B cell (primary cell): Measurements from ENCODE around the gene FGFRL1. TPM values are rescaled to one million over a fixed set of nuclear protein-coding genes. Genes with fewer than 3 reads are reported as not detected.

Experiments used
- ATAC-seq: fragments of 200-7000 bp; cut with Tn5 transposase; one replicate; pipeline ENCODE4 v1.10.0; 2021; ENCODE audit warnings: low read depth, mild to moderate bottlenecking, moderate number of reproducible peaks, moderate library complexity
- CTCF ChIA-PET: fragments of 350-600 bp; sonication (Branson Sonifier 250); formaldehyde crosslinking; loops from one replicate; lab custom pipeline; 2021; ENCODE audit warnings: antibody characterized with exemption, inconsistent platforms; lab: Charles Lee
- POLR2A ChIA-PET: fragments of 350-600 bp; sonication (Branson Sonifier 250); formaldehyde crosslinking; loops from one replicate; lab custom pipeline; 2021; ENCODE audit warnings: antibody characterized with exemption; lab: Charles Lee
- DNase-seq: peaks from one replicate; pipeline ENCODE4 v3.0.0; 2013
- H2AFZ ChIP-seq: 2 replicates; pipeline ENCODE4 v1.6.1; 2012; ENCODE audit warnings: mild to moderate bottlenecking, low read depth, low read length; ENCODE audit not compliant: insufficient read depth, poor library complexity, severe bottlenecking
- H3K27ac ChIP-seq, 2 donors: 1 replicate in 1 of 2; 2 replicates in 1 of 2; pipeline ENCODE4 v1.5.1; 2012 to 2013; ENCODE audit warnings: low read length in 2 of 2, mild to moderate bottlenecking in 2 of 2, moderate library complexity in 1 of 2
- H3K27me3 ChIP-seq, 4 experiments: fragments of 200-600 bp in 1 of 4; sonication (generic) in 1 of 4; replicated peaks in 1 of 4; 1 replicate in 2 of 4; 2 replicates in 2 of 4; pipeline versions ENCODE4 v1.6.1 to v1.7.0; 2013 to 2016; ENCODE audit warnings: low read length in 3 of 4, mild to moderate bottlenecking in 2 of 4, mixed read lengths in 1 of 4, moderate library complexity in 1 of 4; ENCODE audit not compliant: insufficient read depth in 4 of 4, control insufficient read depth in 3 of 4; ENCODE audit errors: control extremely low read depth in 1 of 4
- H3K36me3 ChIP-seq, 2 experiments: replicated peaks in 1 of 2; 1 replicate in 1 of 2; 2 replicates in 1 of 2; pipeline versions ENCODE4 v1.6.1 to v1.7.1; 2013; ENCODE audit warnings: low read length in 1 of 2; ENCODE audit not compliant: insufficient read depth in 2 of 2, control insufficient read depth in 1 of 2; ENCODE audit errors: control extremely low read depth in 1 of 2, extremely low read depth in 1 of 2
- H3K4me1 ChIP-seq, 2 donors: fragments of 200-600 bp in 1 of 2; sonication (generic) in 1 of 2; 1 replicate in 1 of 2; 2 replicates in 1 of 2; pipeline versions ENCODE4 v1.5.1 to v1.6.1; 2013 to 2017; ENCODE audit warnings: low read length in 2 of 2; ENCODE audit not compliant: control insufficient read depth in 2 of 2, insufficient read depth in 2 of 2
- H3K4me2 ChIP-seq: replicated peaks from 2 replicates; pipeline ENCODE3; 2012; ENCODE audit warnings: mild to moderate bottlenecking, low read depth, low read length; ENCODE audit not compliant: poor library complexity, severe bottlenecking
- H3K4me3 ChIP-seq, 5 experiments: fragments of 200-600 bp in 1 of 5; sonication (generic) in 1 of 5; 1 replicate in 3 of 5; 2 replicates in 2 of 5; pipeline versions ENCODE4 v1.5.1 to v1.7.0; 2011 to 2016; ENCODE audit warnings: low read length in 4 of 5, mild to moderate bottlenecking in 4 of 5, low read depth in 2 of 5, control low read depth in 1 of 5, moderate library complexity in 1 of 5; ENCODE audit not compliant: insufficient read depth in 1 of 5; ENCODE audit errors: control extremely low read depth in 1 of 5, extremely low read depth in 1 of 5
- H3K79me2 ChIP-seq: fragments of 200-600 bp; sonication (generic); one replicate; pipeline ENCODE4 v1.6.0; 2016; ENCODE audit warnings: low read length; ENCODE audit not compliant: control insufficient read depth, insufficient read depth
- H3K9ac ChIP-seq: fragments of 200-600 bp; sonication (generic); 2 replicates; pipeline ENCODE4 v1.6.1; 2017; ENCODE audit warnings: mild to moderate bottlenecking, low read length, moderate library complexity
- H3K9me3 ChIP-seq, 3 donors: one replicate each; pipeline versions ENCODE4 v1.6.1 to v1.7.1; 2013; ENCODE audit warnings: low read length in 2 of 3; ENCODE audit not compliant: control insufficient read depth in 2 of 3, insufficient read depth in 1 of 3; ENCODE audit errors: control extremely low read depth in 1 of 3
- H4K20me1 ChIP-seq: 2 replicates; pipeline ENCODE4 v1.6.0; 2012; ENCODE audit warnings: mild to moderate bottlenecking, low read length; ENCODE audit not compliant: insufficient read depth, control insufficient read depth, poor library complexity, severe bottlenecking
- H3K27ac Mint-ChIP-seq: one replicate; pipeline ENCODE4 v1.8.0; 2021; ENCODE audit warnings: mixed read lengths
- H3K27me3 Mint-ChIP-seq: one replicate; pipeline ENCODE4 v1.8.0; 2021; ENCODE audit warnings: mixed read lengths
- H3K4me1 Mint-ChIP-seq: one replicate; pipeline ENCODE4 v1.8.0; 2021; ENCODE audit warnings: mixed read lengths
- H3K4me3 Mint-ChIP-seq: one replicate; pipeline ENCODE4 v1.8.0; 2021; ENCODE audit warnings: mixed read lengths
- H3K9me3 Mint-ChIP-seq: one replicate; pipeline ENCODE4 v1.8.0; 2022; ENCODE audit warnings: mixed read lengths; ENCODE audit not compliant: insufficient read depth
- CTCF ChIP-seq: fragments of 200-600 bp; IDR thresholded peaks from one replicate; pipeline ENCODE4 v1.8.0; 2022; ENCODE audit warnings: antibody characterized with exemption, mild to moderate bottlenecking
- EZH2 ChIP-seq: IDR thresholded peaks from 2 replicates; pipeline ENCODE4 v1.6.1; 2012; ENCODE audit warnings: borderline replicate concordance, low read depth, mild to moderate bottlenecking, moderate library complexity, low read length; ENCODE audit not compliant: insufficient read depth, poor library complexity, severe bottlenecking
- WGBS: methylation state at CpG from one replicate; pipeline ENCODE4 v1.1.5; 2013; ENCODE audit warnings: missing lambda C conversion rate; ENCODE audit not compliant: insufficient coverage; 5-methylcytosine and 5-hydroxymethylcytosine counted together
- intact Hi-C: fragments of 100-400 bp; cut with micrococcal nuclease; formaldehyde crosslinking; loops from one replicate; pipeline ENCODE4 v1.10.0; 2022
- polyA plus RNA-seq: library from polyadenylated mRNA; depleted of rRNA; stranded (reverse); fragments of >200 nt; gene quantifications from 2 replicates; pipeline ENCODE4 v1.2.3, GENCODE V29; 2012
- total RNA-seq, 2 donors: library from RNA; stranded (reverse); fragments of 120-200 nt in 1 of 2; gene quantifications; 1 replicate in 1 of 2; 2 replicates in 1 of 2; pipeline versions ENCODE4 v1.2.3 to v1.2.4, GENCODE V29; 2013 to 2022

FGFRL1 gene
- total and polyA plus RNA-seq, 2 donors (not counting 1 experiment from before 2014, with no cell fraction given), result 24.1 to 28.9 TPM

GRCh38 chr4:1074077-1074476 lies 62.7 kb downstream of the FGFRL1 start:
- Histone ChIP-seq H3K4me3 (no peak overlapping the region), H3K4me2 (no peak overlapping the region), H3K9me3 (no peaks in the 10 kb centered on the region), H2AFZ (no peak overlapping the region), H3K4me1 (peaks cover 0 to 3% of the 10 kb centered on the region in 2 donors), H3K79me2 (no peaks in the 10 kb centered on the region), H3K36me3 (no peaks in the 10 kb centered on the region), H3K27ac (no peak overlapping the region), H3K27me3 (peaks cover 0 to 3% (median 0%) of the 10 kb centered on the region in 4 experiments), H4K20me1 (no peaks in the 10 kb centered on the region), H3K9ac (no peak overlapping the region)
- H3K27ac Mint-ChIP-seq, result no peak overlapping the region
- DNase-seq (no peak), ATAC-seq (no peak)
- POLR2A ChIA-PET, result no interaction called here
- CTCF ChIA-PET, result interaction anchor here (1.1 kb wide), 2 partner anchors 18 to 194 kb away, joined by 3 read pairs; no protein-coding TSS in a partner anchor
- H3K4me3 Mint-ChIP-seq, result no peak overlapping the region
- no peaks in the 10 kb centered on the region for H3K9me3 Mint-ChIP-seq
- 81% methylated on average over 9 of the region's 9 CpGs for WGBS
- H3K4me1 Mint-ChIP-seq, result peaks cover 11% of the 10 kb centered on the region
- peaks cover 27% of the 10 kb centered on the region for H3K27me3 Mint-ChIP-seq
- intact Hi-C loops, result no loop called here
- TF ChIP-seq CTCF (no peak), EZH2 (no peak)

GRCh38 chr4:1075225-1075624 lies 63.8 kb downstream of the FGFRL1 start:
- H3K27me3 Mint-ChIP-seq, result peaks cover 25% of the 10 kb centered on the region
- no peak overlapping the region for H3K4me3 ChIP-seq
- TF ChIP-seq CTCF (no peak), EZH2 (no peak)
- no peak overlapping the region for H3K27ac ChIP-seq
- intact Hi-C loops, result no loop called here
- H3K4me1 Mint-ChIP-seq, result peaks cover 11% of the 10 kb centered on the region
- H3K4me2 ChIP-seq, result no peak overlapping the region
- no peak for ATAC-seq
- DNase-seq, result no peak
- ChIA-PET CTCF (interaction anchor here (1.0 kb wide), 1 partner anchor 33 kb away, joined by 3 read pairs; no protein-coding TSS in a partner anchor), POLR2A (no interaction called here)
- H3K9me3 ChIP-seq, result peaks cover 0 to 6% (median 0%) of the 10 kb centered on the region in 3 donors
- H3K27me3 ChIP-seq, result peaks cover 0 to 6% (median 1%) of the 10 kb centered on the region in 4 experiments
- H3K27ac Mint-ChIP-seq, result no peak overlapping the region
- H3K36me3 ChIP-seq, result no peaks in the 10 kb centered on the region
- H3K9me3 Mint-ChIP-seq, result no peaks in the 10 kb centered on the region
- H3K4me3 Mint-ChIP-seq, result no peak overlapping the region
- no peaks in the 10 kb centered on the region for H4K20me1 ChIP-seq
- no peaks in the 10 kb centered on the region for H3K79me2 ChIP-seq
- peaks cover 0 to 3% of the 10 kb centered on the region in 2 donors for H3K4me1 ChIP-seq
- no peak overlapping the region for H3K9ac ChIP-seq
- no peak overlapping the region for H2AFZ ChIP-seq
- 89% methylated on average over 7 of the region's 7 CpGs for WGBS
